GOT3 (cell line): ENCODE data around the gene GRAP2.

Experiments
- DNase-seq: peaks from one replicate; lab custom pipeline; 2025; ENCODE audit warnings: mixed read lengths; lab: John Stamatoyannopoulos, UW

The GRAP2 gene

GRCh38 chr22:39925273-39925672 is 24.4 kb downstream of the GRAP2 start:
- DNase-seq, result no peak

DNA sequence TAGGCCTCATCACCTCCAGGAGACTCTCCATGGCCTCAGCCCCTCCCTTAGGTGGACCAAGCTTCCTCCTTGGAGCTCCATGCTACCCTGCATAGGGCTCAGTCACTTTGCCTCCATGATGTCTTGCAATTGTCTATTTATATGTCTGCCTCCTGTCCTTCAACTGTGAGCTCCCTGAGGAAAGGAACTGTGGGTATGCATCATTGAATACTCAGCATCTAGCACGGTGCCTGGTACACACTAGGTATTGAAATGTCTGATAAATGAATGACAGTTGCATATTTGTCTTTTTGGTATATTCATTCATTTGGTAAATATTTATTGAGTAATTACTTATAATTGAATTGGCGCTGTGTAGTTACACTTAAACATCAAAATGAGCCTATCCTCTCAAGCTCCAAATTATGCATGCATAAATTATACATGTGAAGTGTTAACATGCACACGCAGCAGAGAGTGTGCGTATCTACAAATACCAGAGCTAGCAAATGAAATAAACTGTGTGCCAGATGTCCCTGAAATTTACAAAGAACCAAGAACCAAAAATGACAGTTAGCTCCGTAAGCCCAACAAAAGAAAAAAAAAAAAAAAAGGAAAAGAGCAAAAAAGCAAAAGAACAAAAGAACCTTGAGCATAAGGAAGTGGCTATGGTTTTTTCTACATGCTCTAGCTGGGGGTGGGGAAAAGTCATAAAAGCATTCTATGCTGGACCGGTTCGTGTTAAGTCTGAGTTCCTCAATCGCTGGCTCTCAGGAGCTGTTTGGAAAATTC is 25.2 kb downstream of the GRAP2 start:
- DNase-seq, result no peak

DNA sequence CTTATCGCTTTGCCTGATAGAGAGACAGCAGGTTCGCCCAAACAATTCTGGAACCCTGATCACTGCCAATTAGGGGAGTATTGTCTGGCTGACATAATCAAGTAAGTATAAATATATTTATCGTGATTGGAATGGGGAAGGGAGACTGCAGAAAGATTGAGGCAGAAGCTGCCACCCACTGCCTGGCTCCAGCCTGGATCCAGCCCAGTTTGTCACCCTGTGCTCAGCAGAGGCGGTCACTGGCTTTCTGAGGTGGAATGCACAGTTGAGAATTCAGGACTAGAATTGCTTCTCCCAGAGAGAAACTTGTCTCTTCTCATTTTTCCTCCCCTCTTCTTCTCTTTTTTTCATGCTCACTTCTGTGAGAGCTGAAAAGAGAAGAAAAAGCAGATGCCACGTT is 25.9 kb downstream of the GRAP2 start:
- DNase-seq, result no peak

DNA sequence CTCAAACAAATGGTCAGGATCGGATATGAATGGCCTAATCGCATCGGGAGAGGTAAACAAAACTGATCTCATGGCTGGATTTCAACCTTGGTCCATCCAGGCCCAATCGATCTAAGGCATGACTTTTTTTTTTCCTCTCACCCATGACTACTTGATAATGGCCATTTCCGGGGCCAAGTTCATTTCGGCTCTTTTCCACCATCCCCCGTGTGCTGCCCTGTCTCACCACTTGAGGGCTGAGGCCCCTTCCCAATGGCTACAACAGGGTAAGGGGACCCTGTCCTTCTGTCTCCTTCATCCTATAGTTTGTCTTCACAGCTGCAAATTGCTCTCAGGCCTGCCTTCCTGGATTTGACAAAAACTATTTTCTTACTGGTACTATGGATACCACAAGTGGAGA is 26.7 kb downstream of the GRAP2 start:
- DNase-seq, result no peak

GRCh38 chr22:39928536-39929520 is 27.9 kb downstream of the GRAP2 start:
- no peak for DNase-seq

GRCh38 chr22:39931251-39931650 is 30.4 kb downstream of the GRAP2 start:
- no peak for DNase-seq

DNA sequence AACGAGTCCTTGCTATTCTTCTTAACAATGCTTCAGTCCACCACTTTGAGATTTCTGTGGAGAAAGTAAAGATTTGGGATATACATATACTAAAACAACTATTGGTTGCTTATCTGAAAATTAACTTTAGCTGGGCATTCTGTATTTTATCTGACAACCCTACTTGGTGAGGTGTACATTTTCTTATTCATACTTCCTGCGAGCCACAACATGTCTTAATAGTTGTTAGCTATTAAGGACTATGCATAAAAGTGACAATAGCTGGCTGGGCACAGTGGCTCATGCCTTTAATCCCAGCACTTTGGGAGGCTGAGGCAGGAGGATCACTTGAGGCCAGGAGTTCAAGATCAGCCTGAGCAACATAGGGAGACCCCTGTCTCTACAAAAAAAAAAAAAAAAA is 31.3 kb downstream of the GRAP2 start:
- no peak for DNase-seq

DNA sequence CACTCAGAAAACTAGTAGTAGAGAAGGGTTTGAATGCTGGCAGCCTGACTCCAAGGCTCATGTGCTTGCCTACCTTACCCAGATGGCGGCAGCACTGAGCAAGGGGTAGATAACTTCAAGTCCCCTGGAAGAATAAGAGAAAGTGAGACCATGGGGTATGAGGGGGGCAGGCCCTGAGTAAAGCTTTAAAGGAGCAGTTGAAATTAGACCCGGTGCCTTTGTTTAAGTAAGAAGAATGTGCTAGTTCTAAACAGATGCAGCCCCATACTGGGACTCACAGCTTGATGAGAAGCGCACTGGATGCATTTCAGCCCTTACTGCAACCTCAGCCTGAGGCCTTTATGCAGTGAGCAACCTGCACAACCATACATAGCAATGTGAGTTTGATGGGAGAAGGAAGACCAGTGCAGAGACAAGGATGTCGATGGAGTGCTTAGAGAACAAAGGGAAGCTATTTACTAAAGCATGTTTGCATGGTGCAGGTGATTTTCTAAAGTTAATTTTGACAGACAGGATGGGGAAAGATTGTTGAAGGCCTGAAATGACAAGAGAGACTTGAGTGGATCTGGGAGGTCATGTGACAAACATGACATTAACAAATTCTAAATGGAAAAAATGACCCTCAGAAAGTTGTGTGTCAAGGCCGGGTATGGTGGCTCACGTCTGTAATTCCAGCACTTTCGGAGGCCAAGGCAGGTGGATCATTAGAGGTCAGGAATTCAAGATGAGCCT is 32.2 kb downstream of the GRAP2 start:
- DNase-seq, result no peak

DNA sequence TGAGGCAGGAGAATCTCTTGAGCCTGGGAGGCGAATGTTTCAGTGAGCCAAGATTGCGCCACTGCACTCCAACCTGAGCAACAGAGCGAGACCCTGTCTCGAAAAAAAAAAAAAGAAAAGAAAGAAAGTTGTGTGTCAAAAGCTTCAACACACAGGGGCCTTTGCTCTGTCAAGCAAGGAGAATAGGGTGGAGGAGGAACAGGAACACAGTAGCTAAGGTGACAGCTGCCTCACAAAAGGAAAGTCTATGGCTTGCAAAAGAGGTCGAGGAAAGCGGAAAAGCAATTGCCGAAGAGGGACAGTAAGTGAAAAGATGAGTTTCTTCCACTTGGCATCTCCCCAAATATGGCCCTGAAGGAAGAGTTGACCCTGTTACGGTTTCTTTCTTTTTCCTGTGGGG is 32.9 kb downstream of the GRAP2 start:
- DNase-seq, result no peak

- DNase-seq, result no peak
These were observed 34.2 kb downstream of the GRAP2 start for GRCh38 chr22:39935116-39935515.

- no peak for DNase-seq
These were observed 34.7 kb downstream of the GRAP2 start for GRCh38 chr22:39935612-39936011.

- DNase-seq, result no peak
These were observed 35.8 kb downstream of the GRAP2 start for GRCh38 chr22:39936523-39937145.

- no peak for DNase-seq
These were observed 37.0 kb downstream of the GRAP2 start for GRCh38 chr22:39937906-39938305.

- no peak for DNase-seq
These were observed 37.7 kb downstream of the GRAP2 start for GRCh38 chr22:39938509-39939111.

- no peak for DNase-seq
These were observed 38.9 kb downstream of the GRAP2 start for GRCh38 chr22:39939830-39940229.

DNA sequence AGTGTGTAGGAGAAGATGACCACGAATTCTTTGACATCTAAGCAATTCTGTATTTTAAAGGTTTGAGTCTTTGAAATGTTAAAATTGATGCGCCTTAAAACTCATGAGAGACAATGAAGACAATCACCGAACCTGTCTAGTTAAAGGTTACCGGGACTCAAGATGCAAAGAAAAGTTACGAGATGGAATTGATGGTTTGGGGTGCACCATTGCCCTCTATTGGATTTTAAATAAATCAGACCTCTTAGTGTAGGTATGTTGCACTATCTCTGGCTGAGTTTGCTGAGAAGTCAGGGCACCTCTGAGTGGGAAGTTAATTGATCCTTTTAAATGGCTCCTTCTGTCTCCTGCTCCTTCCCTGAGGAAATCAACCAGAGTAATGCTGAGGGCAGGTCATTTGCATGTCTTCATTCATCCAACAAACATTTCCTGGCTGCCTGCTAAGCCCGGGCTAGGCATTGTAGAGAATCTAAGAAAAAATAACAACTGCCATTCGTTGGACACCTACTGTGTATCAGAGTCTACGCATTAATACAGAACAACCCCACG is 39.9 kb downstream of the GRAP2 start:
- no peak for DNase-seq

- no peak for DNase-seq
These were observed 40.7 kb downstream of the GRAP2 start for GRCh38 chr22:39941601-39942000.

DNA sequence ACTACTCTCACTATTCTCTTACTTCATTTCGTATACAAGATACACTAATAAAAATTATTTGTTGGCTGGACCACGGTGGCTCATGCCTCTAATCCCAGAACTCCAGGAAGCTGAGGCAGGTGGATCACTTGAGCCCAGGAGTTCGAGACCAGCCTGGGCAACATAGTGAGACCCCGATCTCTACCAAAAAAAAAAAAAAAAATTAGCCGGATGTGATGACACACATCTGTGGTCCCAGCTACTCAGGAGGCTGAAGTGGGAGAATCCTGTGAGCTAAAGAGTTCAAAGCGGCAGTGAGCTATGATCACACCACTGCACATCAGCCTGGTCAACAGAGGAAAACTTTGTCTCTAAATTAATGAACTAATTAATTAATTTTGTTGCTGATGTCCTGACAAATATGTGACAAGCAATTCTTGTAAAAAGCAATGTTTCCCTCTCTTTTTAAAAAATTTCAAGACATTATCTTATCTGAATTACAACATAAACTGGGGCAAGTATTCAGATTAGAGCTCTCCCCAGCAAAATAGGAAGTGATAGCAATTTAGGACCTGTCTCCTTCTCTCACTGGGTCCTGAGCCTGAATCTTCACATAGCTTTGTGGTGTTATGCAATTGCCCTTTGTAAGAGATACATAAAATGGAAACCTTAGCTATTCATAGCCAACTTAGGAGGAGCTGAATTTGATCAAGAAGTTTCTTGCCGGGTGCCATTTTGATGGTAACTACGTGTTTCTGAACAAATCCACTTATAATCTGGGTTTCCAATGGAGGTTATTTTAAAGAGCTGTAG is 41.8 kb downstream of the GRAP2 start:
- DNase-seq, result no peak

DNA sequence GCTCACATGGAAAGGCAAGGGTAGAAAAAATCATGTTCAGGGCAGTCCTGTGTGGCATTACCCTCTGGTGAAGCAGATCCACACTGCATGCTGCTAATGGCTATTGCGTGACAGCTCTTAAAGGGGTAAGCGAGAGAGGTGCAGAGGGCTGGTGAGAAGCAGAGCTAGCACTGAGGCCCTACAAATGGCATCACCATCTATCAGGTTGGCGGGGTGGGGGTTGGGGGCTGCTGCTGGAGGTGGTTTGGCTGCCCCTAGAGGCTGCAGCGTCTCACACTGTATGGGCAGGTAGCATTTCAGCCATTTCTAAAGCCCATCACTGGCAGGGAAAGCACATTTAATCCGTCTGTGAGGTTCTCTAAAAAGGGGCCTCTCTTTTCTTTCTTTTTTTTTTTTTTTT is 42.5 kb downstream of the GRAP2 start:
- no peak for DNase-seq
